IPS DF 6.9 (cell line): Measurements from ENCODE around the gene TMCO5A.
A peak's percentile ranks its signal among the peaks of the same experiment; 100 is the strongest.

Source experiments
- DNase-seq: peaks from one replicate; pipeline ENCODE4 v3.0.0-alpha.2; 2013; ENCODE audit warnings: low read depth, low spot score
- H3K27ac ChIP-seq: one replicate; pipeline ENCODE4 v1.5.1; 2013; ENCODE audit warnings: low read length, control low read depth
- H3K27me3 ChIP-seq: 2 replicates; pipeline ENCODE4 v1.6.1; 2013; ENCODE audit warnings: mild to moderate bottlenecking, low read length; ENCODE audit not compliant: control insufficient read depth, insufficient read depth
- H3K36me3 ChIP-seq: 2 replicates; pipeline ENCODE4 v1.6.1; 2013; ENCODE audit warnings: low read length; ENCODE audit not compliant: control insufficient read depth, insufficient read depth
- H3K4me1 ChIP-seq: 2 replicates; pipeline ENCODE4 v1.6.1; 2013; ENCODE audit warnings: low read length; ENCODE audit not compliant: control insufficient read depth, insufficient read depth
- H3K4me3 ChIP-seq: 2 replicates; pipeline ENCODE4 v1.5.1; 2013; ENCODE audit warnings: mild to moderate bottlenecking, low read length
- H3K9me3 ChIP-seq: 2 replicates; pipeline ENCODE4 v1.6.1; 2013; ENCODE audit warnings: low read length, inconsistent platforms; ENCODE audit not compliant: control insufficient read depth, insufficient read depth
- WGBS: extraction: QIAGEN DNeasy Blood & Tissue Kit; methylation state at CpG from one replicate; pipeline ENCODE4 v1.1.7; 2013; ENCODE audit warnings: mixed read lengths, missing lambda C conversion rate; ENCODE audit not compliant: insufficient read length, insufficient coverage; 5-methylcytosine and 5-hydroxymethylcytosine counted together

Gene TMCO5A

DNA sequence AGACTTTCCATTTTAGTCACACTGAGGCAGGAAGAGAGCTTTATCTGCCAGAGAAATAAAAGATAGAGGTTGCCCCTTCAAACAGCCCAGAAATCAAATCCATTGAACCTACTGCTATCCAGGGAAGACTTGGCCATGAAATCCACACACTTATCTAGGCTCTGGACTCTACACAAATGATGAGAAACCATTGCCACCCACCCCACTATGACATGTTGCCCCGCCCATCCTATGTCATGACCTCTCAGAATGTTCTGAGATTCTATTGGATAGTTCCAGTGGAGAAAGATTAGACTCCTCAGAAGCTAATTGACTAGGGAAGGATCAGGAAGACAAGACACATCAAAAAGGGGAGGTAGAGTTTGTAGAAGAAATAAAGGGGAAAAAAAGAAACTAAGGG lies at the start of gene TMCO5A:
Gene TMCO5A, plus strand, starts transcription at position 301 of the 400 bp plus-strand sequence. CDS start 1,684 bp downstream, outside the sequence.
- no CpG with 5 or more reads among the region's 1 CpG for WGBS
- Histone ChIP-seq H3K9me3 (no peaks in the 10 kb centered on the region), H3K36me3 (no peaks in the 10 kb centered on the region), H3K4me3 (no peak within 1 kb of the TSS), H3K27ac (no peak within 1 kb of the TSS), H3K4me1 (no peaks in the 10 kb centered on the region), H3K27me3 (no peaks in the 10 kb centered on the region)
- no peak for DNase-seq

DNA sequence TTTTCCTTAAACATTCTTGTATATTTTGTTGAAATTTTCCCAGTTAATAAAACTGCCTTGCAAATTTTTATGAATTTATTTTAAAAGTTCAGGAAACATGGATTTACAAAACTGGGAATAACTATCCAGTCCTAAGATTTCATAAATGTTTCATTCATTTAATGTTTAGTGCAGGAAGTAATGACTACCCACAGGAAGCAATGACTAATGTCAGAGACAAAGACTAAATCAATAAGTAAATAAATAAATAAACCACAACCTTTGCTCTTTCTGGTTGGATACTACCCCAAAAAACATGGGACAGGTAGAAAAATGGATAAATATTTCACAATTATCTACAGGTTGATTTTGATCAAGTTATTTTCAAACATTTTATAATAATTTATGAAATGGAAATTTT lies 48.8 kb upstream of the TMCO5A start:
- Histone ChIP-seq H3K27me3 (no peaks in the 10 kb centered on the region), H3K4me1 (no peaks in the 10 kb centered on the region), H3K9me3 (no peaks in the 10 kb centered on the region), H3K4me3 (no peak overlapping the region), H3K36me3 (no peaks in the 10 kb centered on the region), H3K27ac (no peak overlapping the region)
- DNase-seq, result no peak

DNA sequence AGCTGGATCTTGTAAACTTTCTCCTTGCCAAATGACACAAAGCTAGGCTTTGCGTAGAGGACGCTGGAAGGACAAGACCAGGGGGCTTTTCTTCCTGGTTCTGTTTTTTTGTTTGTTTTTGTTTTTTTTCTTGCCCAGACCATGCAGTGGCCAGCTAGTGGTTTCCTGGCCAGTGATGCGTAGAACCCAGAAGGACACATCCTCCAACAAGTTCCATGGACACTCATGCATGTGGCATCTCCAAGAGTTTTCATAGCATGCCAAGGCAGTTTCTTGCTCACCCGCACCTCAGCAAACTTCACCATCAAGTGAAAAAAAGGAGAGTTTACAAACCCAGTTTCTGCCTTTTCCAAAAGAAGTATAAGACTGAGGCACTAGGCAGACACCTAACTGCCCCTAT lies 46.1 kb upstream of the TMCO5A start:
- Histone ChIP-seq H3K27me3 (no peaks in the 10 kb centered on the region), H3K4me3 (no peak overlapping the region), H3K27ac (no peak overlapping the region), H3K4me1 (no peaks in the 10 kb centered on the region), H3K36me3 (no peaks in the 10 kb centered on the region), H3K9me3 (no peaks in the 10 kb centered on the region)
- no CpG with 5 or more reads among the region's 4 CpGs for WGBS
- no peak for DNase-seq

DNA sequence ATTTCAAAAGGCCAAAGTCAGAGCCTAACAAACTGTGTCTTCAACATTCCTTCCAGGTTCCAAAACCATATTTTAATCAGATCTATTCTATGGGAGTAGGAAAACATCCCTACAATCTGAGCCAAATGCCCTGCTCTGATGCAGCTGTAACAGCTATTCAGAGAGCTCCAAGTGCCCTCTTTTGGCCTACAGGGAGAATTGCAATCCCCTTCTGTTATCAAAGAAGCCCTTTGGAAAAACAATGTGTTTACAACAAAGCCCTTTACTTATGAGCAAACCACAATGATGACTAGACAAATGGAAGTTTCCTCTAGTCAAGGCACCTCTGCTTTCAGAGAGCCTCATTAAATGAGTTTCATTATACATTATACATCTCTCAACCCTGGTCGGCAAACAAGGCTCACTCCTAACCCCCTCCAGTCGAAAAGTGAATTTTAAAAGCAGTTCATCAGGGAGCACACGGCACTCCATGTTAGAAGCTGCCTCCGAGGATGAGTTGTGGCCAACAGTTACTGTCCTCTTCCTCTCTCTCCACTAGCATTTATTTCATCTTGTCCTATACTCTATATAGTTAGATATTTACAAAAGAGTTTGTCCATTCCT lies 42.6 kb upstream of the TMCO5A start:
- H3K27ac ChIP-seq, result no peak overlapping the region

DNA sequence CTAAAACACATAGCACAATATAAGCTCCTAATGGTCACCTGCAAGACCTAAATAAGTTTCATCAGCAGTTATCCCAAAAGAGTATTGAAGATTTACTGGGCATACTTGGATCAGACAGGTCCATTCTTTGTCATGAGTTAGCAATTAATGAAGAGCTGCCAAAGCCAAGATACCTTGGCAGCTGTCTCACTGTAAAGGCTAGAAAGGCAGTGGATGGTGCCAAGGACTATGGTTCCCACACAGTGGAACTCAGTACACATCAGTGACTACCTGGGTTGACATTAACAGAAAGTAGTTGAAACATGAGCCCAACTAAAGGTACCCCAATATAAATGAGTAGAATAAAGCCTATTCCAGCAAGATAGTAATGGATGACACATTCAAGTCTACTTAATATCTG lies 41.1 kb upstream of the TMCO5A start:
- DNase-seq, result no peak
- no peak overlapping the region for H3K27ac ChIP-seq
- H3K4me1 ChIP-seq, result no peaks in the 10 kb centered on the region
- H3K4me3 ChIP-seq, result no peak overlapping the region
- H3K27me3 ChIP-seq, result no peaks in the 10 kb centered on the region
- no peaks in the 10 kb centered on the region for H3K36me3 ChIP-seq
- H3K9me3 ChIP-seq, result no peaks in the 10 kb centered on the region

More for the DNA sequence above, 42.6 kb upstream of the TMCO5A start:
- H3K36me3 ChIP-seq, result no peaks in the 10 kb centered on the region
- WGBS, result no CpG with 5 or more reads among the region's 4 CpGs
- no peaks in the 10 kb centered on the region for H3K9me3 ChIP-seq
- no peaks in the 10 kb centered on the region for H3K4me1 ChIP-seq
- no peaks in the 10 kb centered on the region for H3K27me3 ChIP-seq
- peak; percentile 5 for DNase-seq
- H3K4me3 ChIP-seq, result no peak overlapping the region

DNA sequence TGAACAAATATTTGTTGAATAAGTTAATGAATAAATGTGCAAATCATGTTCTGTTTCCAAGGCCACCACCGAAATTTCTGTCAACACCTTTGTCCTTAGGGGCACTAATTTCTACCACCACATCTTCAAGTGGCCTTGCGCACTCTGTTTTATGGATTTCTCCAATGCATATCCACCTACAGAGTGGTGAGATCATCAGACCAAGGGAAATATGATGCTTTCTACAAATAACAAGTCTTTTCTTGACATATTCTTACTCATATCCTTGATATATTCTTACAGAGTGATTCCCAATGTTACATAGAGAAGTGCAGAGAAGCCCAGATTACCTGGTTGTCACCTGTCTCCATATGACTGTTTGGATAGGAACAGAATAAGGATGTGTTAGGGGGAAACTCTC lies 36.1 kb upstream of the TMCO5A start:
- Histone ChIP-seq H3K9me3 (no peaks in the 10 kb centered on the region), H3K4me1 (no peaks in the 10 kb centered on the region), H3K36me3 (no peaks in the 10 kb centered on the region), H3K27me3 (no peaks in the 10 kb centered on the region), H3K4me3 (no peak overlapping the region), H3K27ac (no peak overlapping the region)
- WGBS, result no CpG with 5 or more reads among the region's 2 CpGs
- DNase-seq, result no peak

DNA sequence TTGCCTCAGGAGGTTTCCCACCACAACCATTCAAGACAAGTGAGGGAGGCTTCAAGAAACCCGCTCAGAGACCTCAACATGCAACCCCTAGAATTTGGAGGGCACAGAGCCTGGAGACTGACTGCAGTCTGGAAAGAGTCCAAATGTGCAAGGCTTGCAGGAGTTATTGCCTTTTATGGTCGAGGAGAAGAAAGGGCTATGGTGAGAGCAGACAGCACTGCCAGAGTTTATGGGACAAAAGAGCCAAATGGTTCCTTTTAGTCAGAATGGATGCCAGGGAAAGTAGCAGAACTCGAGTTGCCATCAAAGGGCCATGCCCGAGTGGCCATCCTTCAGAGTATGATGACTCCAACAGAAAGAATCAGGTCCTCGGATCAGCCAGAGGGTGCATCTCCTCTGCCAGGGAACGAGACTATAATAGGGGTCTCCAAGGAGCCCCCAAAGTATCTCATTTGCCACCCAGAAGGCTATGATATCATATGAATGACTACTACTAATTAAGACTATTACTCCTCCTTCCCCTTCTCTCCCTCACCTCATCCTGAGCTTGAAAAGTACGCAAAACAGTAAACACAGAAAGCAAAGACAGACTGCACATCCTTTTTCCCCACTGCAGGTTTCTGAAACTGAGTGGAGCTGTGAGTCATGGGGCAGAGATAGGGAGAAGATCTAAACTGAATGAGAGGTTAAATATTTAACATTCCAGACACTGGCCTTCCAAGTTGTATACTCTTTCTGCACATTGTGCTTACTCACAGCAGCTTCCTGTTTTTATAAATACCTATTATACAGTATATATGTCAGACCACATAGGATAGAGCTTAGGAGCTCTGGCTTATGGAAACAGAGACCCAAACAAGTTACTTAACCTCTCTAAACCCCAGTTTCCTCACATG lies 33.9 kb upstream of the TMCO5A start:
- no CpG with 5 or more reads among the region's 7 CpGs for WGBS

DNA sequence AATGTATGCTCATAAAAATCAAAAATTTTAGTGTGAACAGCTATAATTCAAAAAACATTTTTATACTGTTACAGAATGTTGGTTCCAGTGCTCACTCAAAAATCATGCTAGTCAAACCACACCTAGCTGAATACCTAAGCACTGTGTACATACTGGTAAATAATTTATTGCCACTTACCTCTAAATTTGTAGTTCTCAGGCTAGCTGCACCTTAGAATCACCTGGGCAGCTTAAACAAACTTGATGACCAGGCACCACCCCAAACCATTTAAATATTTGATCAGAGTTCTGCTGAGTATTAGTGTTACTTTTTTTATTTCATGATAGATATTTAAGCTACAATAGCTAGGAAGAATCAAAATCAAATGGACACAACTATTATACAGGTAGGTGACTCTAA lies 32.3 kb upstream of the TMCO5A start:
- Histone ChIP-seq H3K9me3 (no peaks in the 10 kb centered on the region), H3K4me1 (no peaks in the 10 kb centered on the region), H3K4me3 (no peak overlapping the region), H3K27ac (no peak overlapping the region), H3K27me3 (no peaks in the 10 kb centered on the region), H3K36me3 (no peaks in the 10 kb centered on the region)
- DNase-seq, result no peak

More for the DNA sequence above, 33.9 kb upstream of the TMCO5A start:
- Histone ChIP-seq H3K4me1 (no peaks in the 10 kb centered on the region), H3K9me3 (no peaks in the 10 kb centered on the region), H3K36me3 (no peaks in the 10 kb centered on the region), H3K27ac (no peak overlapping the region), H3K4me3 (no peak overlapping the region), H3K27me3 (no peaks in the 10 kb centered on the region)
- no peak for DNase-seq

DNA sequence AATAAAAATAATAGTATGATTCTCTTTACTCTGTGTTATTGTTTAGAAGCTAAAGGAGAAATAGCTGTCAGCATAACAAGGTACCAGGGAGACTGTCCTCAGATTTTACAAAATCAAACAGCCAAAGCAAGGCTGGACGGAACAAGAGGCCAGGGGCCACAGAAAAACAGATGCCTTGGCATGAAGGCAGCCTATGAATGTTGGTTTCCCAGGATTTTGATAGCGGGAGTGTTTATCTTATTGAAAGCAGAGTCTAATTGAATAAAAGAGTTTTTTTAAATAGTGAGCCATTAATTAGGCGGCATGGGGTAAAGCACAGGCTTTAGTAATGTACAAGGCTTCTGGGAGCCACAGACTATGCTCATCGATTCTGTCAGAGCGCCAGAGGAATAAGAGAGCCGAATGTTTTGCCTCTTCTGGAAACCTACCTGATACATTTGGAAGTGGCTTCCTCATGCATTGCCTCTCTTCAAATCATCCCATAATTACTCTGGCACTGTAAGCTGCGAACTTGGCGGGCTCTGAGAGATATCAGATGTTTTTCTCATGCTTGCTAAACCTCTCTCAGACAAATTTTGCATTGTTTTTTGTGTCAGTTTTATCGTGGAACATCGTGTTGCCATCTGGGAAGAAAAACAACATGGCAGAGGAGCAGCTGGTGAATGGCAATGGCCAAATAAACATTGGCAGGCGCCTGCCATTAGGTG lies 30.4 kb upstream of the TMCO5A start:
- H3K27me3 ChIP-seq, result no peaks in the 10 kb centered on the region
- DNase-seq, result no peak
- H3K9me3 ChIP-seq, result no peaks in the 10 kb centered on the region
- H3K4me3 ChIP-seq, result no peak overlapping the region
- no peaks in the 10 kb centered on the region for H3K36me3 ChIP-seq
- H3K27ac ChIP-seq, result no peak overlapping the region
- WGBS, result no CpG with 5 or more reads among the region's 11 CpGs
- no peaks in the 10 kb centered on the region for H3K4me1 ChIP-seq

DNA sequence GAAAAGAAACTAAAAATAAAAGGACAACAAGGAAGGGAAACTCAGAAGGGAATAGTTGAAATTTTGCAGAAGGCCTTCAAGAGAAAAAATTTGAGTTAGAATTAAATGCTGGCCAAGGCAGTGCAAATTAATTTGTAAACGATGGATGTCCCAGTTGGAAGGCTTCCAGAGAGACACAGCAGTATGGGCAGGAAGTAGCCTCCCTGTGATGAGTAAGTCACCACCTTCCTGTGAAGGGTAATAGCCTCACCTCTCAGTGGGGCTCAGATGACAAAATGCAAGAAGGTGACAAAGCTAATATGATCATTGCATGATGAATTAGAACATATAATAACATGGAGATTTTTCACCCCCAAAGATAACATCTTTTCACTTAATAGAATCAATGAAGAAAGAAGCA lies 27.3 kb upstream of the TMCO5A start:
- no peaks in the 10 kb centered on the region for H3K27me3 ChIP-seq
- H3K27ac ChIP-seq, result no peak overlapping the region
- no peaks in the 10 kb centered on the region for H3K36me3 ChIP-seq
- no peaks in the 10 kb centered on the region for H3K9me3 ChIP-seq
- no peak overlapping the region for H3K4me3 ChIP-seq
- WGBS, result no CpG with 5 or more reads among the region's 1 CpG
- no peak for DNase-seq
- no peaks in the 10 kb centered on the region for H3K4me1 ChIP-seq
